AG10803 (cell line): ENCODE data around the gene C1orf141.
A peak's percentile ranks its signal among the peaks of the same experiment; 100 is the strongest.
"Not testable (repeated sequence)": the region's sequence is repeated elsewhere in the genome, so short reads cannot be mapped to it uniquely, and the experiment has no call there.

Experiments used
- DNase-seq: peaks from one replicate; pipeline ENCODE4 v3.0.0; 2010; ENCODE audit warnings: low read depth
- H3K4me3 ChIP-seq: 2 replicates; pipeline ENCODE4 v1.5.1; 2011; ENCODE audit warnings: mild to moderate bottlenecking, low read length, control low read depth
- TF ChIP-seq, protein P1 (sequence below): conservative IDR thresholded peaks from 2 replicates; pipeline ENCODE4 v1.5.1; 2011; ENCODE audit warnings: mild to moderate bottlenecking, low read length, control low read depth, inconsistent platforms

The C1orf141 gene

DNA sequence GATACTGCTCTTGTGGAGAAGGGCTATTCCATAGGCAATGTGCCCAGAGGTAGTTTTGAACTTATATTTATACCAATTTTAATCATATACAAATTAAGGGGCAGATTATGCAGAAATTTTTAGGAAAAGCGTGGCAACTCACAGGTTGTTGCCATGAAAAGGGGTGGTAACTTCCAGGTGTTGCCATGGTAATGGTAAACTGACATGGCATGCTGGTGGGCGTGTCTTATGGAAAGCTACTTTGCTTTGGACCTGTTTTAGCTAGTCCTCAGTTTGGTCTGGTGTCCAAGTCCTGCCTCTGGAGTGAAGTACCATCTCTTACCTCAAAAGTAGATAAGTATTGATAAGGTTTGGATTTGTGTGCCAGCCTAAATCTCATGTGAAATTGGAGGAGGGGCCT is 23.6 kb upstream of the C1orf141 start:
- TF ChIP-seq, protein P1, sequence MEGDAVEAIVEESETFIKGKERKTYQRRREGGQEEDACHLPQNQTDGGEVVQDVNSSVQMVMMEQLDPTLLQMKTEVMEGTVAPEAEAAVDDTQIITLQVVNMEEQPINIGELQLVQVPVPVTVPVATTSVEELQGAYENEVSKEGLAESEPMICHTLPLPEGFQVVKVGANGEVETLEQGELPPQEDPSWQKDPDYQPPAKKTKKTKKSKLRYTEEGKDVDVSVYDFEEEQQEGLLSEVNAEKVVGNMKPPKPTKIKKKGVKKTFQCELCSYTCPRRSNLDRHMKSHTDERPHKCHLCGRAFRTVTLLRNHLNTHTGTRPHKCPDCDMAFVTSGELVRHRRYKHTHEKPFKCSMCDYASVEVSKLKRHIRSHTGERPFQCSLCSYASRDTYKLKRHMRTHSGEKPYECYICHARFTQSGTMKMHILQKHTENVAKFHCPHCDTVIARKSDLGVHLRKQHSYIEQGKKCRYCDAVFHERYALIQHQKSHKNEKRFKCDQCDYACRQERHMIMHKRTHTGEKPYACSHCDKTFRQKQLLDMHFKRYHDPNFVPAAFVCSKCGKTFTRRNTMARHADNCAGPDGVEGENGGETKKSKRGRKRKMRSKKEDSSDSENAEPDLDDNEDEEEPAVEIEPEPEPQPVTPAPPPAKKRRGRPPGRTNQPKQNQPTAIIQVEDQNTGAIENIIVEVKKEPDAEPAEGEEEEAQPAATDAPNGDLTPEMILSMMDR: no peak
- no peak overlapping the region for H3K4me3 ChIP-seq
- DNase-seq: no peak

DNA sequence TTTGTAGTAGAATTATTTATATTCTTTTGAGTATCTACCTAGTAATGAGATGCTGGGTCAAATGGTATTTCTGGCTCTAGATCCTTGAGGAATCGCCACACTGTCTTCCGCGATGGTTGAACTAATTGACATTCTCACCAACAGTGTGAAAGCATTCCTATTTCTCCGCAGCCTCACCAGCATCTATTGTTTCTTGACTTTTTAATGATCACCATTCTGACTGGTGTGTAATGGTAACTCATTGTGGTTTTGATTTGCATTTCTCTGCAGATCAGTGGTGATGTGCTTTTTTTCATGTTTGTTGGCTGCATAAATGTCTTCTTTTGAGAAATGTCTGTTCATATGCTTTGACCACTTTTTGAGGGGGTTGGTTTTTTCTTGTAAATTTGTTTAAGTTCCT is 16.2 kb upstream of the C1orf141 start:
- TF ChIP-seq, protein P1: no peak
- H3K4me3 ChIP-seq: no peak overlapping the region
- DNase-seq: no peak

DNA sequence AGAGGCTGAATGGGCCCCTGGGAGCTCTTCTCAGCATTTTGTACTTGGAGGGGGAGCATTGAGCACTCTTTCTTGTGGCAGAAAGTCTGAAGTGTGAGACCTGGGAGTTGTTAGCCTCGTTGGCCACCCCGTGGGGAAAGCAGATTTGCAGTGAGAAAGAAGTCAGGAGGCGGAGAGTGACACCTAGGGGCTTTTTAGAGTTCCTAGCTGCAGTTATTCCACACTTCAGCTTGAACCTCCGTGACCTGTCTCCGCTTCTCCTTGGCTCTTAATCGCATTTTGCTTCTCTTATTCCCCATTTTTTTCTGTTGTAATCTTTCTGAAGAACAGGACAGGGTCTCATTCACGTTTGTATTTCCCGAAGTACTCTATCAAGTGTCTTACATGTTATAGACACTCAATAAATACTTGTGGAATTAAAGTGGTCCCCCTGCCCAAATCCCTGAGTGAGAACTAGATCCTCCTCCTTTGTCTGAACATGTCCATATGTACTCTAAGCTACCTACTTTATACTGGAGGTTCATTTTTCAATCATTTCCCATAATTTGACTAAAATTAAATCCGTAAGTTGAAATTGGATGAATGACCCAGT is 14.5 kb upstream of the C1orf141 start:
- TF ChIP-seq, protein P1: peak; percentile 99
- DNase-seq: peak; percentile 86
- no peak overlapping the region for H3K4me3 ChIP-seq

DNA sequence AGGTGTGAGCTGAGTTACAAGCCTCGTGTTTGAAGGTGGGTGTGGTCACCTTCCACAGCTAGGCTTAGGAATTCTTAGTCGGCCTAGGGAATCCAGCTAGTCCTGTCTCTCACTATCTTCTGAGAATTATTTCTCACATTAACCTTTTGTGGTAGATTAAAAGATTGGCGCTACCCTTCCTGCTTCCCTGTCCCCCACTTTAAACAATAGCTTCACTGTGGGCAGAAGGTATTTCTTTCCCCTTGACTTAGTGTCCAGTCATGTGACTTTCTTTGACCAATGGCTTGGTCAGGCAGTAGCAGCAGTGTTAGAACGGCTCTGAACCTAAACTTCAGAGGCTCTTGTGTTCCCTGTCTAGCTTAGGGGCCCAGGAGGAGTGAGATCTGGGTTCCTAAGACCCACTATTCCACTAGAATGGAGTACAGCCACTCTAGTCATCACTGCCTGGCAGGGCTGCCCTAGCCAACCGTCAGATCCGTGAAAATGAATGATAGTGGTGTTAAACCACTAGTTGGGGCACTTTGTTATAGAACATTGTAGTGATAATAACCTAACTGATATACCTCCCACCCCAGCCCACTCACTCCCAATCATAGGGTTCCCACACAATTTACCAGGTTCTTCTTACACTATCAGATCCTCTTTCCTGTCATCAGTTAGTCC is 13.9 kb upstream of the C1orf141 start:
- TF ChIP-seq, protein P1: no peak
- no peak for DNase-seq
- no peak overlapping the region for H3K4me3 ChIP-seq

DNA sequence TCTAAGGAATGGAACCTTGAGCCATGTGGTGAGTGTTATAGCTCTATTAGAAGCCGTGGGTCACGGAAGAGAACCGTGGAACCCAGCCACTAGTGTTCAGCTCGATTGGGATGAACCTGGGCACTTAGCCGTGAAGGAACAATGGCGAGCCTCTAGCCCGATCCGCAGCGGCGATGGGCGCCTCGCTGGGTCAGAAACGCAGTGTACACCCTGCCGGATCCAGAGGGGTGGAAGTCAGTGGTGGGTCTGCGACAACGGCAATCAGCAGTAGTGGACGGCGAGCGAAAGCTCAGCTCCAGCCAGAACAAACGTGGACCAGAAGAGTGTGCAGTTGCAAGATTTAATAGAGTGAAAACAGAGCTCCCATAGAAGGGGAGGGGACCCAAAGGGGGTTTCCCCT is 13.2 kb upstream of the C1orf141 start:
- H3K4me3 ChIP-seq, DNase-seq: not testable (repeated sequence)

DNA sequence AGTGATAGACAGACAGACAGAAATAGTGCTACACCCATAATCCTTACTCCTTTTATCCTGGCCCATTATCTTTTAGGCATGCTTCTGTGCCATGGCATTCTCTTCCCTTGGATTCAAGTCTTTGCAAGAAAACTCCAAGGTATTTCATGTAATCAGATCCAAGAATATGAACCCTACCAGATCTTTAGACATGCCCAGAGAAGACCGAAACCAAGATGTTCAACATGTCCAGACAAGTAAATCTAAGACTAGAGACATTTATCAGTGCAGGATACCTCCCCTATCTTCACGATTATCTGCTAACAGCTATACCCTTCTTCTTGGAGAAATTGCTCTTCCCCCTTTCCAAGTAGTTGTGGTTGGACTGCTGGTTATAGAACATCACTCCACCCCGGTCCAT is 11.8 kb upstream of the C1orf141 start:
- DNase-seq: no peak
- TF ChIP-seq, protein P1: no peak
- H3K4me3 ChIP-seq: no peak overlapping the region

DNA sequence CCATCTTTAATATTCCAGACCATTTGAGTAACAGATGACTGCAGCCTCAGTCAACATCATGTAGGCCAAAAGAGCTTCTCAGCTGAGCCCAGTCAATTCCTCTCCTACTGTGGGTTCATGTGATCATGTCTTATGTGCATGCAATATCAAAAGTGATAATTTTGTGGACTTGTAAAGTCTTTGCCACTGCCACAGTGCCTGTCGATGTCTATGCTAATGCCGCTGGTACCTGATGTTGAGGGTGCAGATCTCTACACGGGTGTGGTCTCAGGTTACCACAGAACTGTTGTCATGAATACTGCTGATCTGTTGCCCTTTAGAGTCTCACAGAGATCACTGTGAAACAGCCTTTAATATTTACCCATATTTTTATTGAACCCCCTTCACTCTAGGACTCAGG is 11.3 kb upstream of the C1orf141 start:
- TF ChIP-seq, protein P1: no peak
- no peak for DNase-seq
- H3K4me3 ChIP-seq: no peak overlapping the region

DNA sequence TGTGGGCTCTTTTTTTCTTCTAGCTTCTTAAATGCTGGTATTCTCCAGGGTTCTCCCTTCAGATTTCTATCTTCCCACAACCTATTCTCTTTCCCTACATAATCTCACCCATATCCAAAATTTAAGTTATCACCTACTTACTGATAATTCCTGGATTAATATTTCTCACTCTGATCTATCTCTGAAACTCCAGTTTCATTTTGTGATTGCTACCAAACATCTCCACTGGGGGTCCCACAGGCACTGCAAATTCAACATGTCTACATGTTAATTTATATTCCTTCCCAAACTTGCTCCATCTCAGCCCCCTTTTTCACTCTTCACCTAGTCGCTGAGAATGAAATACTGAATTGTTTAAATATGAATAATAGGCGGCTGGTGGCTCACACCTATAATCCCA is 9.9 kb upstream of the C1orf141 start:
- no peak for DNase-seq

More for the DNA sequence above, 9.9 kb upstream of the C1orf141 start:
- H3K4me3 ChIP-seq: no peak overlapping the region
- TF ChIP-seq, protein P1: peak; percentile 46
